H9 (cell line): Measurements from ENCODE around the gene DGKG. TPM values are rescaled to one million over a fixed set of nuclear protein-coding genes. Genes with fewer than 3 reads are reported as not detected.

Experiments used
- DNase-seq: peaks from one replicate; pipeline ENCODE4 v3.0.0-alpha.2; 2017
- H2AFZ ChIP-seq: one replicate; pipeline ENCODE4 v1.6.1; 2013; ENCODE audit warnings: mild to moderate bottlenecking, low read length, control low read depth, moderate library complexity
- H2AK5ac ChIP-seq: 2 replicates; pipeline ENCODE4 v1.6.1; 2013; ENCODE audit warnings: low read length, control low read depth, mixed read lengths; ENCODE audit not compliant: insufficient read length
- H2BK120ac ChIP-seq: one replicate; pipeline ENCODE4 v1.6.1; 2013; ENCODE audit warnings: low read depth, mild to moderate bottlenecking, low read length, control low read depth, inconsistent platforms; ENCODE audit not compliant: poor library complexity, severe bottlenecking
- H2BK12ac ChIP-seq: 2 replicates; pipeline ENCODE4 v1.6.1; 2013; ENCODE audit warnings: low read length, control low read depth, mixed read lengths, low read depth; ENCODE audit not compliant: insufficient read length
- H2BK15ac ChIP-seq: 2 replicates; pipeline ENCODE4 v1.6.1; 2013; ENCODE audit warnings: low read depth, low read length, control low read depth
- H2BK20ac ChIP-seq: one replicate; pipeline ENCODE4 v1.6.1; 2013; ENCODE audit warnings: low read depth, mild to moderate bottlenecking, low read length, control low read depth, inconsistent platforms; ENCODE audit not compliant: poor library complexity, severe bottlenecking
- H2BK5ac ChIP-seq: 2 replicates; pipeline ENCODE4 v1.6.1; 2013; ENCODE audit warnings: low read length, control low read depth, mixed read lengths; ENCODE audit not compliant: insufficient read length
- H3K14ac ChIP-seq: 2 replicates; pipeline ENCODE4 v1.6.1; 2013; ENCODE audit warnings: low read length, control low read depth; ENCODE audit not compliant: insufficient read depth
- H3K18ac ChIP-seq: 2 replicates; pipeline ENCODE4 v1.6.1; 2013; ENCODE audit warnings: low read depth, mild to moderate bottlenecking, mixed read lengths, low read length, control low read depth; ENCODE audit not compliant: insufficient read length
- H3K23ac ChIP-seq: 2 replicates; pipeline ENCODE4 v1.6.1; 2013; ENCODE audit warnings: low read length, control low read depth, mixed read lengths, low read depth; ENCODE audit not compliant: insufficient read length
- H3K23me2 ChIP-seq: 2 replicates; pipeline ENCODE4 v1.6.1; 2013; ENCODE audit warnings: low read depth, mild to moderate bottlenecking, mixed read lengths, low read length, control low read depth; ENCODE audit not compliant: insufficient read length, poor library complexity, severe bottlenecking
- H3K27ac ChIP-seq: 2 replicates; pipeline ENCODE4 v1.5.1; 2013; ENCODE audit warnings: low read length, control low read depth, mixed read lengths, low read depth; ENCODE audit not compliant: insufficient read length
- H3K27me3 ChIP-seq: 2 replicates; pipeline ENCODE4 v1.6.1; 2013; ENCODE audit warnings: low read length, control low read depth, inconsistent platforms; ENCODE audit not compliant: insufficient read depth
- H3K4ac ChIP-seq: 2 replicates; pipeline ENCODE4 v1.6.1; 2013; ENCODE audit warnings: low read depth, mild to moderate bottlenecking, control low read depth, inconsistent platforms, low read length, moderate library complexity
- H3K4me1 ChIP-seq: 2 replicates; pipeline ENCODE4 v1.6.1; 2013; ENCODE audit warnings: low read length, control low read depth, inconsistent platforms; ENCODE audit not compliant: insufficient read depth
- H3K4me2 ChIP-seq: 2 replicates; pipeline ENCODE4 v1.6.1; 2013; ENCODE audit warnings: low read length, control low read depth, mixed read lengths; ENCODE audit not compliant: insufficient read length, insufficient read depth
- H3K56ac ChIP-seq: 2 replicates; pipeline ENCODE4 v1.6.1; 2013; ENCODE audit warnings: low read depth, mild to moderate bottlenecking, mixed read lengths, low read length, control low read depth; ENCODE audit not compliant: insufficient read length
- H3K79me1 ChIP-seq: 2 replicates; pipeline ENCODE4 v1.6.1; 2013; ENCODE audit warnings: low read depth, mild to moderate bottlenecking, moderate library complexity, low read length, control low read depth, inconsistent platforms; ENCODE audit not compliant: insufficient read depth, poor library complexity, severe bottlenecking
- H3K79me2 ChIP-seq: 2 replicates; pipeline ENCODE4 v1.6.1; 2013; ENCODE audit warnings: low read length, control low read depth, inconsistent platforms; ENCODE audit not compliant: insufficient read depth
- H3K9ac ChIP-seq: 2 replicates; pipeline ENCODE4 v1.6.1; 2013; ENCODE audit warnings: low read length, control low read depth, mixed read lengths; ENCODE audit not compliant: insufficient read length; ENCODE audit errors: extremely low read depth
- H3K9me3 ChIP-seq: one replicate; pipeline ENCODE4 v1.6.1; 2013; ENCODE audit warnings: low read depth, low read length, inconsistent platforms; ENCODE audit not compliant: control insufficient read depth
- H3T11ph ChIP-seq: one replicate; pipeline ENCODE4 v1.6.1; 2013; ENCODE audit warnings: mild to moderate bottlenecking, low read length, control low read depth, inconsistent platforms
- H4K20me1 ChIP-seq: one replicate; pipeline ENCODE4 v1.6.1; 2013; ENCODE audit not compliant: control insufficient read depth, insufficient read length, insufficient read depth
- H4K5ac ChIP-seq: 2 replicates; pipeline ENCODE4 v1.6.1; 2013; ENCODE audit warnings: low read depth, mild to moderate bottlenecking, mixed read lengths, low read length, control low read depth; ENCODE audit not compliant: insufficient read length
- H4K8ac ChIP-seq: replicated peaks from 2 replicates; pipeline ENCODE4 v1.6.1; 2013; ENCODE audit warnings: low read length, control low read depth, mixed read lengths, low read depth; ENCODE audit not compliant: insufficient read length
- H4K91ac ChIP-seq: 2 replicates; pipeline ENCODE4 v1.6.1; 2013; ENCODE audit warnings: low read depth, mild to moderate bottlenecking, moderate library complexity, mixed read lengths, low read length, control low read depth; ENCODE audit not compliant: insufficient read length
- H3K27ac Mint-ChIP-seq, 3 experiments: 2 replicates in 2 of 3; 3 replicates in 1 of 3; pipeline ENCODE4 v1.8.0; 2020 to 2021; ENCODE audit warnings: mixed read lengths in 3 of 3, mild to moderate bottlenecking in 1 of 3, moderate library complexity in 1 of 3
- H3K27me3 Mint-ChIP-seq: 2 replicates; pipeline ENCODE4 v1.8.0; 2021; ENCODE audit warnings: low read depth, mild to moderate bottlenecking, moderate library complexity, mixed read lengths
- H3K36me3 Mint-ChIP-seq, 3 experiments: 2 replicates in 2 of 3; 3 replicates in 1 of 3; pipeline ENCODE4 v1.8.0; 2020 to 2021; ENCODE audit warnings: low read depth in 3 of 3, mixed read lengths in 3 of 3; ENCODE audit not compliant: insufficient read depth in 1 of 3
- H3K4me1 Mint-ChIP-seq, 2 experiments: 2 replicates each; pipeline ENCODE4 v1.8.0; 2020; ENCODE audit warnings: mixed read lengths in 2 of 2
- H3K4me3 Mint-ChIP-seq, 2 experiments: 2 replicates in 1 of 2; 3 replicates in 1 of 2; pipeline ENCODE4 v1.8.0; 2020 to 2021; ENCODE audit warnings: mild to moderate bottlenecking in 2 of 2, mixed read lengths in 2 of 2, moderate library complexity in 1 of 2
- H3K9me3 Mint-ChIP-seq, 2 experiments: 2 replicates in 1 of 2; 3 replicates in 1 of 2; pipeline ENCODE4 v1.8.0; 2020; ENCODE audit warnings: mild to moderate bottlenecking in 2 of 2, mixed read lengths in 2 of 2, moderate library complexity in 1 of 2
- WGBS: extraction: QIAGEN DNeasy Blood & Tissue Kit; methylation state at CpG from one replicate; pipeline ENCODE4 v1.1.7; 2013; ENCODE audit warnings: missing lambda C conversion rate, low lambda C conversion rate, mixed read lengths; ENCODE audit not compliant: insufficient read length; ENCODE audit errors: extremely low coverage; 5-methylcytosine and 5-hydroxymethylcytosine counted together
- total RNA-seq: library from RNA; stranded (reverse); gene quantifications from 2 replicates; pipeline ENCODE4 v1.2.1, GENCODE V29; 2021
- TF ChIP-seq, protein P1 (sequence below): fragments of 200-600 bp; sonication (generic); conservative IDR thresholded peaks from 3 replicates; pipeline ENCODE4 v1.8.0; 2021; ENCODE audit warnings: antibody characterized with exemption, mild to moderate bottlenecking

DGKG gene
- total RNA-seq, 1 experiment from 2014 or later: not detected

- H3K4me1 ChIP-seq: peaks cover 3% of the 10 kb centered on the region; the same call in 1 of the 2 replicates
- no peak for DNase-seq
- Mint-ChIP-seq H3K27me3 (peaks cover 86% of the 10 kb centered on the region), H3K36me3 (no peaks in the 10 kb centered on the region; a peak in 1 of 7 replicates), H3K4me1 (peaks cover 10 to 14% of the 10 kb centered on the region in 2 experiments), H3K4me3 (no peak overlapping the region), H3K9me3 (no peaks in the 10 kb centered on the region), H3K27ac (no peak overlapping the region)
- H3K79me1 ChIP-seq: no peaks in the 10 kb centered on the region
- no peak overlapping the region for H2BK20ac ChIP-seq
- H2AFZ ChIP-seq: no peak overlapping the region
- H4K20me1 ChIP-seq: no peaks in the 10 kb centered on the region
- no peak overlapping the region for H3T11ph ChIP-seq
- H3K23me2 ChIP-seq: no peaks in the 10 kb centered on the region
- no peak overlapping the region for H2AK5ac ChIP-seq
- H4K5ac ChIP-seq: no peak overlapping the region
- H2BK15ac ChIP-seq: no peak overlapping the region
- H2BK120ac ChIP-seq: no peak overlapping the region
- peaks cover 4% of the 10 kb centered on the region for H3K27me3 ChIP-seq
- no peak overlapping the region for H2BK12ac ChIP-seq
- TF ChIP-seq, protein P1, sequence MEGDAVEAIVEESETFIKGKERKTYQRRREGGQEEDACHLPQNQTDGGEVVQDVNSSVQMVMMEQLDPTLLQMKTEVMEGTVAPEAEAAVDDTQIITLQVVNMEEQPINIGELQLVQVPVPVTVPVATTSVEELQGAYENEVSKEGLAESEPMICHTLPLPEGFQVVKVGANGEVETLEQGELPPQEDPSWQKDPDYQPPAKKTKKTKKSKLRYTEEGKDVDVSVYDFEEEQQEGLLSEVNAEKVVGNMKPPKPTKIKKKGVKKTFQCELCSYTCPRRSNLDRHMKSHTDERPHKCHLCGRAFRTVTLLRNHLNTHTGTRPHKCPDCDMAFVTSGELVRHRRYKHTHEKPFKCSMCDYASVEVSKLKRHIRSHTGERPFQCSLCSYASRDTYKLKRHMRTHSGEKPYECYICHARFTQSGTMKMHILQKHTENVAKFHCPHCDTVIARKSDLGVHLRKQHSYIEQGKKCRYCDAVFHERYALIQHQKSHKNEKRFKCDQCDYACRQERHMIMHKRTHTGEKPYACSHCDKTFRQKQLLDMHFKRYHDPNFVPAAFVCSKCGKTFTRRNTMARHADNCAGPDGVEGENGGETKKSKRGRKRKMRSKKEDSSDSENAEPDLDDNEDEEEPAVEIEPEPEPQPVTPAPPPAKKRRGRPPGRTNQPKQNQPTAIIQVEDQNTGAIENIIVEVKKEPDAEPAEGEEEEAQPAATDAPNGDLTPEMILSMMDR: no peak
- no peak overlapping the region for H2BK5ac ChIP-seq
- no peak overlapping the region for H3K56ac ChIP-seq
- no peak overlapping the region for H3K18ac ChIP-seq
- H3K9ac ChIP-seq: no peak overlapping the region
- H3K4ac ChIP-seq: no peak overlapping the region
- no peak overlapping the region for H4K91ac ChIP-seq
- no peak overlapping the region for H3K4me2 ChIP-seq
- no peak overlapping the region for H4K8ac ChIP-seq
- no peaks in the 10 kb centered on the region for H3K9me3 ChIP-seq
- H3K79me2 ChIP-seq: no peaks in the 10 kb centered on the region
- H3K14ac ChIP-seq: no peak overlapping the region
- H3K27ac ChIP-seq: no peak overlapping the region
- WGBS: no CpG with 5 or more reads among the region's 5 CpGs
- H3K23ac ChIP-seq: no peak overlapping the region
Measured at GRCh38 chr3:186133980-186134379, 228.1 kb downstream of the DGKG start.
